HepG2 (cell line): ENCODE results near the gene ARHGAP4.

Experiments used
- EP300 ChIP-seq, 3 experiments: sonication (generic) in 1 of 3; formaldehyde crosslinking in 1 of 3; IDR thresholded peaks; 2 replicates each; pipeline versions ENCODE4 v1.5.1 to v1.6.1; 2011 to 2020; ENCODE audit warnings: low read depth in 2 of 3, low read length in 2 of 3, borderline replicate concordance in 1 of 3, improper control_type of control experiment in 1 of 3, mild to moderate bottlenecking in 1 of 3, missing genetic modification reagents in 1 of 3, moderate library complexity in 1 of 3
- GABPA ChIP-seq, 2 experiments: IDR thresholded peaks; 2 replicates each; pipeline ENCODE4 v1.6.1; 2011 to 2016; ENCODE audit warnings: low read depth in 2 of 2, low read length in 1 of 2, missing biosample characterization in 1 of 2, missing genetic modification characterization in 1 of 2
- POLR2AphosphoS2 ChIP-seq: IDR thresholded peaks from 2 replicates; pipeline ENCODE4 v1.6.1; 2011; ENCODE audit warnings: low read depth, low read length, improper control_type of control experiment
- YY1 ChIP-seq: IDR thresholded peaks from 2 replicates; pipeline ENCODE4 v1.6.1; 2011; ENCODE audit warnings: low read length, low read depth, moderate library complexity, mild to moderate bottlenecking; ENCODE audit not compliant: insufficient read depth, insufficient replicate concordance
- ZBTB21 ChIP-seq: sonication (generic); formaldehyde crosslinking; IDR thresholded peaks from 2 replicates; pipeline ENCODE4 v1.4.0; 2020; ENCODE audit warnings: missing genetic modification reagents
- ZBTB7B ChIP-seq: sonication (generic); formaldehyde crosslinking; IDR thresholded peaks from 2 replicates; pipeline ENCODE4 v1.4.0; 2020; ENCODE audit warnings: missing genetic modification reagents
- ZNF121 ChIP-seq: sonication (generic); formaldehyde crosslinking; IDR thresholded peaks from 2 replicates; pipeline ENCODE4 v1.5.0; 2020; ENCODE audit warnings: mild to moderate bottlenecking, missing genetic modification reagents
- ZNF629 ChIP-seq: sonication (generic); formaldehyde crosslinking; conservative IDR thresholded peaks from 2 replicates; pipeline ENCODE4 v1.5.0; 2020; ENCODE audit warnings: missing genetic modification reagents
- ZNF788 ChIP-seq: sonication (generic); formaldehyde crosslinking; IDR thresholded peaks from 2 replicates; pipeline ENCODE4 v1.5.0; 2020; ENCODE audit warnings: mild to moderate bottlenecking, missing genetic modification reagents, borderline replicate concordance
- TF ChIP-seq, protein P1 (sequence below): sonication (generic); formaldehyde crosslinking; IDR thresholded peaks from 2 replicates; pipeline ENCODE4 v1.5.0; 2020; ENCODE audit warnings: missing genetic modification reagents
- TF ChIP-seq, protein P2 (sequence below): sonication (generic); formaldehyde crosslinking; IDR thresholded peaks from 2 replicates; pipeline ENCODE4 v1.9.0; 2021; ENCODE audit warnings: missing genetic modification reagents, borderline replicate concordance
- TF ChIP-seq, protein P3 (sequence below), 2 experiments: sonication (generic) in 1 of 2; formaldehyde crosslinking in 1 of 2; IDR thresholded peaks; 2 replicates each; pipeline versions ENCODE4 v1.5.1 to v1.6.1; 2011 to 2020; ENCODE audit warnings: borderline replicate concordance in 1 of 2, low read depth in 1 of 2, low read length in 1 of 2, mild to moderate bottlenecking in 1 of 2, missing genetic modification reagents in 1 of 2, moderate library complexity in 1 of 2

DNA sequence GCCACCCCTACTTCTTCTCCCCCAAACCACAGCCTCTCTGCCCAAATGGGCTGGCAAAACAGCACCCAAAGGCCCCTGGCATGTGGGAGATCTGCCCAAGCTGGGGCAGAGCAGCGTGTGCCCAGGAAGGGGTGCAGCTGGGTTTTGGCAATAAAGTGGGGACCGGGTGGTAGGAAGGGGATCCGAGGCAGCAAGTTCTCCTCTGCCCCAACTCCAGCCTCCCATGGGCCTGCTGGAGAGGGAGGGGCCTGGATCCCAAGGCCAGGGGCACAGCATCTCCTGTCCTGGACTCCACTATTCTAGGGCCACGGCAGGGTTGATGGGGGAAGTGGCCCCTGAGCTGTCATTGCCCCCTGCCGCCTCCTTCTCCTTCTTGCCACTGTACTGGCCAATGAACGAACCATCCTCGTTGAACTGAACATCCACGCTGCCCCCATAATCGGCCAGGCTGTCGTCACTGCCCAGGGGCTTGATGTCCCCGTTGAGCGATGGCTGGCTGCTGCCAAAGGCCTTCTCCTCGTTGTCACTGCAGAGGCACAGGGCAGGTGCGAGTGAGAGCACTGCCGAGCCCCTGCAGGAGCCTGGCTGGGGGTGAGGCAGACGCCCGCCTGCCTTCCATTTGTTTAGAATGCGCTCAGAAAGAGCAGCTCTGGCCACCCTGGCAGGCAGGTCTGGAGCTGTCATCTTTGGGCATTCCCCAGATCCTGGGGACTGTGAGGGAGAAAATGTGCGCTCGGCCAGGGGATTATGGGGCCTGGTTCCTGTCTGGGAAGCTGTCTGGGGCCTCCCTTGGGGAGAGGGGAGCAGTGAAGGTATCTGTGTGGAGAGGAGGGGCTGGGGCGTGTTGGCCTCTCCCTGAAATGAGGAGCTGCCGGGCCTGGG lies 63.5 kb downstream of the ARHGAP4 start:
- TF ChIP-seq, protein P1, sequence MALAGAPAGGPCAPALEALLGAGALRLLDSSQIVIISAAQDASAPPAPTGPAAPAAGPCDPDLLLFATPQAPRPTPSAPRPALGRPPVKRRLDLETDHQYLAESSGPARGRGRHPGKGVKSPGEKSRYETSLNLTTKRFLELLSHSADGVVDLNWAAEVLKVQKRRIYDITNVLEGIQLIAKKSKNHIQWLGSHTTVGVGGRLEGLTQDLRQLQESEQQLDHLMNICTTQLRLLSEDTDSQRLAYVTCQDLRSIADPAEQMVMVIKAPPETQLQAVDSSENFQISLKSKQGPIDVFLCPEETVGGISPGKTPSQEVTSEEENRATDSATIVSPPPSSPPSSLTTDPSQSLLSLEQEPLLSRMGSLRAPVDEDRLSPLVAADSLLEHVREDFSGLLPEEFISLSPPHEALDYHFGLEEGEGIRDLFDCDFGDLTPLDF = no peak
- no peak for TF ChIP-seq ZNF788 (CRISPR knock-in tag)
- TF ChIP-seq, protein P2, sequence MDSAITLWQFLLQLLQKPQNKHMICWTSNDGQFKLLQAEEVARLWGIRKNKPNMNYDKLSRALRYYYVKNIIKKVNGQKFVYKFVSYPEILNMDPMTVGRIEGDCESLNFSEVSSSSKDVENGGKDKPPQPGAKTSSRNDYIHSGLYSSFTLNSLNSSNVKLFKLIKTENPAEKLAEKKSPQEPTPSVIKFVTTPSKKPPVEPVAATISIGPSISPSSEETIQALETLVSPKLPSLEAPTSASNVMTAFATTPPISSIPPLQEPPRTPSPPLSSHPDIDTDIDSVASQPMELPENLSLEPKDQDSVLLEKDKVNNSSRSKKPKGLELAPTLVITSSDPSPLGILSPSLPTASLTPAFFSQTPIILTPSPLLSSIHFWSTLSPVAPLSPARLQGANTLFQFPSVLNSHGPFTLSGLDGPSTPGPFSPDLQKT = no peak
- TF ChIP-seq POLR2AphosphoS2 = no peak
- TF ChIP-seq EP300 (IDR thresholded peaks at IDR 0.05; ENCODE audit: low read depth in 2 of 2, low read length in 2 of 2) = no peak
- no peak for TF ChIP-seq EP300 (CRISPR knock-in tag; IDR thresholded peaks at IDR 0.05; ENCODE audit: borderline replicate concordance)
- TF ChIP-seq ZNF121 (CRISPR knock-in tag) = no peak
- TF ChIP-seq, protein P3, sequence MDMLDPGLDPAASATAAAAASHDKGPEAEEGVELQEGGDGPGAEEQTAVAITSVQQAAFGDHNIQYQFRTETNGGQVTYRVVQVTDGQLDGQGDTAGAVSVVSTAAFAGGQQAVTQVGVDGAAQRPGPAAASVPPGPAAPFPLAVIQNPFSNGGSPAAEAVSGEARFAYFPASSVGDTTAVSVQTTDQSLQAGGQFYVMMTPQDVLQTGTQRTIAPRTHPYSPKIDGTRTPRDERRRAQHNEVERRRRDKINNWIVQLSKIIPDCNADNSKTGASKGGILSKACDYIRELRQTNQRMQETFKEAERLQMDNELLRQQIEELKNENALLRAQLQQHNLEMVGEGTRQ (IDR thresholded peaks at IDR 0.05; ENCODE audit: low read depth, low read length) = no peak
- TF ChIP-seq, protein P3 (CRISPR knock-in tag; IDR thresholded peaks at IDR 0.05; ENCODE audit: borderline replicate concordance) = no peak
- no peak for TF ChIP-seq ZNF629 (CRISPR knock-in tag)
- no peak for TF ChIP-seq ZBTB7B (CRISPR knock-in tag)
- no peak for TF ChIP-seq GABPA (IDR thresholded peaks at IDR 0.05; ENCODE audit: low read depth, low read length)
- no peak for TF ChIP-seq GABPA (CRISPR knock-in tag; IDR thresholded peaks at IDR 0.05; ENCODE audit: low read depth)
- no peak for TF ChIP-seq ZBTB21 (CRISPR knock-in tag)
- TF ChIP-seq YY1 = no peak
